BJ (cell line): ENCODE data around the gene SMARCE1. TPM values are rescaled to one million over a fixed set of nuclear protein-coding genes. Genes with fewer than 3 reads are reported as not detected.

ENCODE experiments used
- CTCF ChIA-PET: fragments of 350-600 bp; formaldehyde crosslinking; extraction: SDS; loops from one replicate; lab custom pipeline; 2021; ENCODE audit warnings: antibody characterized with exemption, inconsistent platforms; lab: Yijun Ruan, JAX
- POLR2A ChIA-PET: fragments of 300-600 bp; sonication (Branson Sonifier 250); formaldehyde crosslinking; extraction: SDS; loops from one replicate; lab custom pipeline; 2021; ENCODE audit warnings: antibody characterized with exemption; lab: Charles Lee
- DNase-seq: peaks from one replicate; pipeline ENCODE4 v3.0.0-alpha.2; 2011; ENCODE audit warnings: low read depth
- H3K27me3 ChIP-seq: 2 replicates; pipeline ENCODE4 v1.6.0; 2011; ENCODE audit warnings: low read length; ENCODE audit not compliant: control insufficient read depth, insufficient read depth
- H3K36me3 ChIP-seq: 2 replicates; pipeline ENCODE4 v1.5.1; 2011; ENCODE audit warnings: low read length; ENCODE audit not compliant: control insufficient read depth, insufficient read depth
- H3K4me3 ChIP-seq: 2 replicates; pipeline ENCODE4 v1.5.1; 2011; ENCODE audit warnings: low read depth, mild to moderate bottlenecking, control low read depth, low read length
- CTCF ChIP-seq: IDR thresholded peaks from 2 replicates; pipeline ENCODE4 v1.5.1; 2011; ENCODE audit warnings: low read depth, mild to moderate bottlenecking, control low read depth, inconsistent platforms, low read length, moderate library complexity; ENCODE audit not compliant: insufficient read depth
- polyA plus RNA-seq: library from polyadenylated mRNA; depleted of rRNA; stranded (reverse); fragments of >200 nt; gene quantifications from 2 replicates; pipeline ENCODE4 v1.2.3, GENCODE V29; 2011

Gene SMARCE1
- polyA plus RNA-seq, 1 experiment: 54.6 TPM

- CTCF ChIA-PET: interaction anchor here (0.8 to 2.1 kb wide), 9 partner anchors 9 to 1047 kb away, joined by 3 to 6 read pairs (median 4); no protein-coding TSS in a partner anchor
- POLR2A ChIA-PET: no interaction called here
- no peaks in the 10 kb centered on the region for H3K36me3 ChIP-seq
- peaks cover 16% of the 10 kb centered on the region for H3K27me3 ChIP-seq
- no peak for DNase-seq
- no peak overlapping the region for H3K4me3 ChIP-seq
- no peak for TF ChIP-seq CTCF
Measured at GRCh38 chr17:40615841-40616476, 31.7 kb downstream of the SMARCE1 start.

- ChIA-PET CTCF (interaction anchor here (0.5 to 2.1 kb wide), 12 partner anchors 10 to 1047 kb away, joined by 3 to 6 read pairs (median 4); no protein-coding TSS in a partner anchor), POLR2A (no interaction called here)
- no peak for DNase-seq
- Histone ChIP-seq H3K27me3 (peaks cover 18% of the 10 kb centered on the region), H3K4me3 (no peak overlapping the region), H3K36me3 (no peaks in the 10 kb centered on the region)
- peak; percentile 41 for TF ChIP-seq CTCF
Measured at GRCh38 chr17:40615068-40615840, 32.4 kb downstream of the SMARCE1 start.

GRCh38 chr17:40614431-40615067, 33.1 kb downstream of the SMARCE1 start:
- Histone ChIP-seq H3K4me3 (no peak overlapping the region), H3K27me3 (peaks cover 20% of the 10 kb centered on the region), H3K36me3 (no peaks in the 10 kb centered on the region)
- ChIA-PET POLR2A (no interaction called here), CTCF (interaction anchor here (0.6 to 2.1 kb wide), 6 partner anchors 11 to 1049 kb away, joined by 3 to 6 read pairs (median 5); no protein-coding TSS in a partner anchor)
- TF ChIP-seq CTCF: no peak
- DNase-seq: no peak

- Histone ChIP-seq H3K4me3 (no peak overlapping the region), H3K27me3 (peaks cover 20% of the 10 kb centered on the region), H3K36me3 (no peaks in the 10 kb centered on the region)
- POLR2A ChIA-PET: no interaction called here
- CTCF ChIA-PET: interaction anchor here (0.6 to 1.0 kb wide), 3 partner anchors 114 to 1050 kb away, joined by 3 to 5 read pairs (median 4); no protein-coding TSS in a partner anchor
- TF ChIP-seq CTCF: no peak
- no peak for DNase-seq
Measured at GRCh38 chr17:40613467-40614154, 34.0 kb downstream of the SMARCE1 start.
